Measurements from ENCODE around the gene SSX4.
"Not testable (repeated sequence)": the region's sequence is repeated elsewhere in the genome, so short reads cannot be mapped to it uniquely, and the experiment has no call there.

Gene SSX4

GRCh38 chrX:48383239-48383638 is at the start of gene SSX4:
SSX4 (plus strand) TSS chrX:48383539; CDS start chrX:48384054, 515 bp downstream.
- DNase-seq (ENCODE audit: low read depth): not testable (repeated sequence)

GRCh38 chrX:48346059-48346458 is 37.3 kb upstream of the SSX4 start:
- not testable (repeated sequence) for DNase-seq (ENCODE audit: low read depth)

GRCh38 chrX:48356315-48357094 is 26.8 kb upstream of the SSX4 start, which contains the start of gene SSX3:
SSX3 (minus strand) TSS chrX:48356703; CDS start chrX:48355249, 1,454 bp downstream.
- not testable (repeated sequence) for DNase-seq (ENCODE audit: low read depth)

- no peak for DNase-seq (ENCODE audit: low read depth)
These were observed 25.7 kb upstream of the SSX4 start for GRCh38 chrX:48357681-48358080.

- DNase-seq (ENCODE audit: low read depth): not testable (repeated sequence)
These were observed 24.1 kb upstream of the SSX4 start for GRCh38 chrX:48359281-48359680.

GRCh38 chrX:48367717-48368408 is 15.5 kb upstream of the SSX4 start:
- DNase-seq (ENCODE audit: low read depth): not testable (repeated sequence)

- DNase-seq (ENCODE audit: low read depth): not testable (repeated sequence)
These were observed 12.9 kb upstream of the SSX4 start for GRCh38 chrX:48370408-48370807.

- DNase-seq (ENCODE audit: low read depth): not testable (repeated sequence)
These were observed 13.6 kb downstream of the SSX4 start for GRCh38 chrX:48396931-48397330.

GRCh38 chrX:48397825-48398224 is 14.5 kb downstream of the SSX4 start:
- not testable (repeated sequence) for DNase-seq (ENCODE audit: low read depth)

GRCh38 chrX:48411860-48412259 is 28.5 kb downstream of the SSX4 start, which contains the start of gene SSX4B:
SSX4B (minus strand) TSS chrX:48411960; CDS start chrX:48411372, 588 bp downstream.
- DNase-seq (ENCODE audit: low read depth): not testable (repeated sequence)

GRCh38 chrX:48427027-48427716 is 43.8 kb downstream of the SSX4 start:
- DNase-seq (ENCODE audit: low read depth): not testable (repeated sequence)

GRCh38 chrX:48429606-48430005 is 46.3 kb downstream of the SSX4 start:
- not testable (repeated sequence) for DNase-seq (ENCODE audit: low read depth)

- DNase-seq (ENCODE audit: low read depth): not testable (repeated sequence)
These were observed 46.8 kb downstream of the SSX4 start for GRCh38 chrX:48430166-48430565.

GRCh38 chrX:48433713-48434112 is 50.4 kb downstream of the SSX4 start:
- DNase-seq (ENCODE audit: low read depth): not testable (repeated sequence)

Data from CMK (cell line).